Lung microvascular endothelial cell (primary cell): Measurements from ENCODE around the gene ZNF705A. TPM values are rescaled to one million over a fixed set of nuclear protein-coding genes. Genes with fewer than 3 reads are reported as not detected.
"Not testable (repeated sequence)": the region's sequence is repeated elsewhere in the genome, so short reads cannot be mapped to it uniquely, and the experiment has no call there.

Source experiments
- DNase-seq, 2 donors: peaks; one replicate each; pipeline versions ENCODE4 v3.0.0 to v3.0.0-alpha.2; 2010; ENCODE audit warnings: low read depth in 2 of 2
- total RNA-seq: library from RNA; depleted of rRNA; stranded (reverse); fragments of >200 nt; gene quantifications from 2 replicates; pipeline ENCODE4 v1.2.1, GENCODE V29; 2014

Gene ZNF705A
- not detected in 2 replicates for total RNA-seq

DNA sequence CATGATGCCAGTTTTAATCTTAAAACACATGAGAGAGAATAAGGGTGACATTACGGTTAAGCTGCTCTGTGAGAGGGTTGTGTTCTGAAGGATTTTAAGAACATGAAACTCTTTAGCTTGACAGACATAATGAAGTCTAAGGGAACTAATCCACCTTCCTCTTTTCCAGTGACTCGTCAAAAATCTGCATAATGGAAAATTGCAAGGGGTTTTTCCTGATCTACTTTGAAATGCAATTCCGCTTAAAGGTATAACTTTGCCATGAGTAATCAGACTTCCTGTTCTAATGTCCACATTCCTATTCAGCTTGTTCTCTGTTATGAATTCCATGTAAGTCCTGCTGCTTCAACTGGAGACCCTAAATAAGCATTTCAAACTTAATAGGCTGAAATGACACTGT is at the start of gene ZNF705A:
ZNF705A (plus strand) TSS at position 171 of the 400 bp plus-strand sequence. CDS start 15,611 bp downstream, outside the sequence.
- peak; percentile 91 to 94 for DNase-seq

DNA sequence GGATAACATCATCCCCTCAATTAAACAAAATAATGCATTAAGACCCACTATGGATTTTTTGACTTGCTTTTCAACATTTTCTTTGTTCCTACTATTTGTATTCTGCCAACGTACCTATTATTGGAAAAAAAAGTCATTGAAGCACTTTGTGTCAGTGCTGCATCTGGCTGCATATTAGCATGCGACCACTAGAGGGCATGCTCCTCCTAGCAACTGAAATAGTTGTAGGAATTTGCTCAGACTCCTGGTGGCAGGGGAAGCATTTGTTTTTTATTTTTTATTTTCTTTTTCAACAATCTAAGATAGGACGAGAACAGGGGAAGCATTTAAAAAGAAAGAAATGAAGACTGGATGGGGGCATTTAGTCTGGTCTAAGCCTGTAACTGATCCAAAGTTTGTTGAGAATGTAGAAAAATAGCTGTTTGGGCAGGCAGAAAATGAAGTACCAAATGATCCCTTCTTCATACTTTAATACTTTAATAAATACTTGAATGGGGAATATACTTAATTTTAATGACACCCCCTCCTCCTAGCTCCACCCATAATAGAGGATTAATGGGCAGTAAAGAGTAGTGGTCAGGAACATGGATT is 47.9 kb upstream of the ZNF705A start:
- DNase-seq: peak; percentile 91

DNA sequence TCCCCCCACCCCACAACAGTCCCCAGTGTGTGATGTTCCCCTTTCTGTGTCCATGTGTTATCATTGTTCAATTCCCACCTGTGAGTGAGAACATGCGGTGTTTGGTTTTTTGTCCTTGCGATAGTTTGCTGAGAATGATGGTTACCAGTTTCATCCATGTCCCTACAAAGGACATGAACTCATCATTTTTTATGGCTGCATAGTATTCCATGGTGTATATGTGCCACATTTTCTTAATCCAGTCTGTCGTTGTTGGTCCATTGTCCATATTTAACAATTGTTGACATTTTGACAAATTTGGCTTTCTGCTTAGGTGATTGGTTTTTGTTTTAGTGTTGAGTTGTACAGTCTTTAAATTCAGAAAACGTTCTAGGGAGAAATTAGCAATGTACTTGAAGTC is 43.7 kb upstream of the ZNF705A start:
- DNase-seq: not testable (repeated sequence)

DNA sequence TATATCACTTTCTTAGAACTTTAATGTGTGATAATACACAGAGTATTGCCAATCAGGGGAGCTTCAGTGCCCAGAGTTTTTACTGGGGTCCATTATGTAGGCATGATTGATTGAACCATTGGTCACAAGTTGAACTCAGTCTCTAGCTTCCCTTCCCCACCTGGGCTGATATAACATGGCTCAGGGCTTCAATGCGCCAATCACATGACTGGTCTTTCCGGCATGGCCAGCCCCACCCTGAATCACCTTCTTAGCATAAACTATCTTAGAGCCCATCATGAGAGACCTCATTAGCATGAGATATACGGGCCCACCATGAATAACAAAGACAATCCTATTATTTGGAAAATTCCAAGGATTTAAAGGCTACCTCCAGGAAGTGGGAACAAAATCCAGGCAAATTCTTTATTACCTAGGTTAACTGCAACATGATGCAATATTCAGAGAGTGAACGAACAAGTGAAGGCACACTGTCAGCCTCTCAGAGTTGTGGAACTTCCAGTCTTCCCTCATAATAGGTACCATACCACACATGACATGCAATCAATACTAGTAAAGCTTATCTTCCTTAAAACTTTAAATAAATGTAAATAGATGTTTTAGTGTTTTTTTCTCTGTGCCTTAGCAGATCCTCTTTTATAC is 36.6 kb upstream of the ZNF705A start:
- no peak for DNase-seq

DNA sequence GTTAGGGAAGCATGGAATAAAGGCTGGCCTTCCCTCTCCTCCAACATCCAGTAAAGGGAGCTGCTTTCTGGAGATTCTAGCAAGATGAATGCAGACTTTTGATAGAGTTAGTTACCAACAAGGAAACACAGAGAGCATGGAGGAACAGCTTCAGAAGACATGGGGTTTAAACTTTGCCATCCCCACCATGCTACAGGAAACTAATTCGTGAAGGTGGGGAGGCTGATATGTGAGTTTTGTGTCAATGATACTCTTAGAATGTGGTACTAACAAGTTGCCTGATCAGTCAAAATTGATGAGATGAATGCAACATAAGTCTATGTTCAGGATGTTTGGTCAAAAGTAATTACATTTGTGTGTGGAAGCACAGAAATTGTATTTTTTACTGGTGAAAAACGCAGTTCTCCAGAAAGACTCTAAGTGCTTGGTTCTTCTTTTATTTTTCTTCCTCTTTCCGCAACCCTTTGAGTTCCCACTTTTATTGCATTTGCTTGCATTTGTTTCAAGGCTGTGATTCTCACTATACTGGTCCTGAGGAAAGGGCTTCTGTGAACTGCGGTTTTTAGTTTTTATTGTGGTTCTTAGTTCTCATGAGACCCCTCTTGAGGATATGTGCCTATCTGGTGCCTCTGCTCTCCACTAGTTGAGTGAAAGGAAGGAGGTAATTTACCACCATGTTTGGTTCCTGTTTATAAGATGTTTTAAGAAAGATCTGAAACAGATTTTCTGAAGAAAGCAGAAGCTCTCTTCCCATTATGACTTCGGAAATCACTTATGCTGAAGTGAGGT is 33.5 kb upstream of the ZNF705A start, which contains the start of gene CLEC4A:
CLEC4A (plus strand) TSS at position 494 of the 789 bp plus-strand sequence; CDS start at position 756, 262 bp downstream.
- no peak for DNase-seq

DNA sequence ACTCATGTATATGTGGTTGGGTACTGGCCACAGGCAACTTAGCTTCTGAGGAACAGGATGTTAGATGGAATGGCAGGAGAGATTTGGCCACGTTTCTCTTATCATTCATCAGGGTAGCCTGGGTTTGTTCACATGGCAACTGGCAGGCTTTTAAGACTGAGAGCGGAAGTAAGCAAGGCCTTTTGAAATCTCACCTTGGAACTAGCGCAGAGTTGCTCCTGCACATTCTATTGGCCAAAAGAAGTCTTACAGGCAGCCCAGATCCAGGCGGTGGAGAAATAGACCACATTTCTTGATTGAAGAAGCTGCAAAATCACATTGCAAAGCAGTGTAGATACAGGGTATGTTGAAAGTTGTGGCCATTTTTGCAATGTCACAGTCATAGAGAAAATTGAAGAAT is 29.7 kb upstream of the ZNF705A start:
- DNase-seq: no peak

DNA sequence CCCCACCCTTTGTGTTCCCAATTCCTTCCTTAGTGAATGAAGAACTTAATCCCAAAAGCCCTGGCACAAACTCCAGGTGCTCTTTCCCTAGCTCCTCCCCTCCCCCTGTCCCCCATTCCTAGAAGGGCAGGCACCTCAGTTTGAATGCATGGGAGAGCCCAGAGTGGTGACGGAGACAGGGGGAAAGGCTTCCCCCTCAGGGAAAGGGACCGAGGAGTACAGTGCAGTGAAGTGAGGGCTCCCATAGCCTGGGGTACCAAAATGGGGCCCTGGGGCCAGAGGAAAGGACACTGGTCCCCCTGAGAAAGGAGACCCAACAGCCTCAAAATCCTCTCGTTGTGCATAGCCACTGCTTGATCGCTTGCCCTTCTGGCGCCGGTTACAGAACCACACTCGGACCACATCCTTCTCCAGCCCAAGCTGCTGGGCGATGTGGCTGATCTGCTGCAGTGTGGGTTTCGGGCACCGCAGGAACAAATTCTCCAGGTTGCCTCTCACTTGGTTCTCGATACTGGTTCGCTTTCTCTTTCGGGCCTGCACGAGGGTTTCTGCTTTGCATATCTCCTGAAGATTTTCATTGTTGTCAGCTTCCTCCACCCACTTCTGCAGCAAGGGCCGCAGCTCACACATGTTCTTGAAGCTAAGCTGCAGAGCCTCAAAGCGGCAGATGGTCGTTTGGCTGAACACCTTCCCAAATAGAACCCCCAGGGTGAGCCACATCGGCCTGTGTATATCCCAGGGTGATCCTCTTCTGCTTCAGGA is 23.0 kb upstream of the ZNF705A start:
- not testable (repeated sequence) for DNase-seq

DNA sequence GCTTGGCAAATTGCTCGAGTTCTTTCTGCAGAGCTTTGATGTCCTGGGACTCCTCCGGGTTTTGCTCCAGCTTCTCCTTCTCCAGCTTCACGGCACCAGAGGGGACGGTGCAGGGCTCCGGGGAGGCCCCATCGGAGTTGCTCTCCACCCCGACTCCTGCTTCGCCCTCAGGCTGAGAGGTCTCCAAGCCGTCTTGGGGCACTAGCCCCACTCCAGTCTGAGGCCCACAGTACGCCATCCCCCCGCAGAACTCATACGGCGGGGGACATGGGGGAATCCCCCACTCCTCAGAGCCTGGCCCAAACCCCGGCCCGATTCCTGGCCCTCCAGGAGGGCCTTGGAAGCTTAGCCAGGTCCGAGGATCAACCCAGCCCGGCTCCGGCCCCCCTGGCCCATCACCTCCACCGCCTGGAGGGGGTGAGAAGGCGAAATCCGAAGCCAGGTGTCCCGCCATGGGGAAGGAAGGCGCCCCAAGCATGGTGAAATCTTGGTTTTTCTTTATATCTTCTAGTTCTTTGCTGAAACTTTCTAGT is 22.4 kb upstream of the ZNF705A start:
- not testable (repeated sequence) for DNase-seq

DNA sequence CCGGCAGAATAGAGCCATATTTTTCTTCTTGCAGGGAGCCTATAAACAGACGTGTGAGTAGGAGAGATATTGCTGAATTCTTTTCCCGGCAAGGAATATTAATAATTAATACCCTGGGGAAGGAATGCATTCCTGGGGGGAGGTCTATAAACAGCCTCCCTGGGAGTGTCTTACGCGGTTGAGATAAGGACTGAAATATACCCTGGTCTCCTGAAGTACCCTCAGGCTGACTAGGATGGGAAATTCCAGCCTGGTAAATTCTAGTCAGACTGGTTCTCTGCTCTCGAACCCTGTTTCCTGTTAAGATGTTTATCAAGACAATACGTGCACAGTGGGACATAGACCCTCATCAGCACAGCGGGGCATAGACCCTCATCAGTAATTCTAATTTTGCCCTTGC is 15.2 kb upstream of the ZNF705A start:
- DNase-seq: not testable (repeated sequence)

DNA sequence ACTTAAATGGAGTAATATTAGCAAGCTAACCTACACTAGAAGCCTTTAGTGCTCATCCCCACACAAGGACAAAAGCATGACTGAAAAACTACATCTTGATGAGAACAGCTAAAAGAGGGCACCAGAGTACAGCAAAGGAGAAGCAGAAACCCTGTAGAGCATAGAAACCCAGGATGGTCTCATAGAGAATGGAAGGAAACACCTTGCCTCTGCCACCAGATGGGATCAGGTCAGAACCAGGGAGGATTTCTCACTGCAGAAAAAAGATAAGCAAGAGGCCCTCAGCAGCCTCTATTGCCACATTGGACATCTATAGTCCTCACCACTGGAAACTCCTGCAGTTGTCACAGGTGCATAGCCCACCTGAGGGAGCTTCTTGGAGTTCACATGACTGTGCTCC is 13.6 kb upstream of the ZNF705A start:
- no peak for DNase-seq

DNA sequence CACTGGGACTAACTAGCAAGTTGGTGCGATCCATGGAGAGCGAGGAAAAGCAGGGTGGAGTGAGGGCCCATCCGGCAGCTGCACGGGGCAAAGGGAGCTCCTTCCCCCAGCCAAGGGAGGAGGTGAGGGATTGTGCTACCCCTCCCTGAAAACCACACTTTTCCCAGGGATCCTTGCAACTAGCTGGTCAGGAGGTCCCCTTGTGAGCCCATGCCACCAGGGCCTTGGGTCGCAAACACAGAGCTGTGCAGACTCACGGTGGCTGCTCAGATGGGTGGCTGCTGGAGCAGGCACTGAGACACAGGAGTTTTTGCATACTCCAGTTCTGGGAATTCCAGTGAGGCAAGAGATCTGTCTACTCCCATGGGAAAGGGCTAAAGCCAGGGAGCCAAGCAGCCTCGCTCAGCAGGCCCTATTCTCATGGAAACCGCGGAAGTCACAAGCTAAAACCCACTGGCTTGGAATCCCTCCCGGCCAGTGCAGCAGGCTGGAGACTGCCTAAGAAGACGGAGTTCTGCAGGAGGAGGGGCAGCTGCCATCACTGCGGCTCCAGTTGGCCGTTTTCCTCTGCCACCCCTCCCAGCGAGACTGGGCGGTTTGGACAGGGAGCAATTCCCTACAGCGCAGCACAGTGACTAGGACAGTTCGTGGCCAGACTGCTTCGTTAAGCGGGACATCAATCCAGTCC is 10.9 kb upstream of the ZNF705A start:
- peak in 1 of 2 donors; percentile 40 for DNase-seq

DNA sequence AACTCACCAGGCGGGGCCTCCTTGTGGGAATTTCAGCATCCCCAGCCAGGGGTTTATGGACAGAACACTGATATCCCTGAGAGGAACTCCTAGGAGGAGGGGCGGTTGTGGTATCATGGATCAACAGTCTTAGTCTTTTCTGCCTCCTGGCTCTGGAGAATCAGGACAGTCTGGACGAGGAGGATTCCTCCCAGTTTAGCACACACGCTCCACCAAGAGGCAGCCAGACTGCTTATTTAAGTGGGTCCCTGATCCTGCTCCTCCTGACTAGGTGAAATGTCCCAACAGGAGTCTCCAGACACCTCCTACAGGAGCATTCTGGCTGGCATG is 10.4 kb upstream of the ZNF705A start:
- no peak for DNase-seq

DNA sequence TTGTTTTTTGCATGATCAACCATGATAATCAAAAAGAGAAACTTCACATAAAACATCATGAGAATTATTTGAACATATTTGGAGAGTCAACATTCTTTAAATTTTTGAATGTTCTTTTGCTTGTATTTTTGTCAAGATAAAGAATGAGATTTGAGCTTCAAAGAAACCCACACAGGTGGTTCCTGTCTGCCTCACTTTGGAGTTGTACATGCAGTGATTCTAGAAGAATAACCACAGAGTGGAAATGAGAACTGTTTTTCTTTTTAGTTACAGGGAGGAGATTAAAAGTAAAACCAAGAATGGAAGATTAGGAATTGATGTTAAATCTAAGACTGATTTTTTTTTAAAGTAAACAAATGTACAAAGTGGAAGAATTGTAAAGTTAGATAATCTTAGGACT is 2.3 kb upstream of the ZNF705A start:
- DNase-seq: peak in 1 of 2 donors; percentile 60

DNA sequence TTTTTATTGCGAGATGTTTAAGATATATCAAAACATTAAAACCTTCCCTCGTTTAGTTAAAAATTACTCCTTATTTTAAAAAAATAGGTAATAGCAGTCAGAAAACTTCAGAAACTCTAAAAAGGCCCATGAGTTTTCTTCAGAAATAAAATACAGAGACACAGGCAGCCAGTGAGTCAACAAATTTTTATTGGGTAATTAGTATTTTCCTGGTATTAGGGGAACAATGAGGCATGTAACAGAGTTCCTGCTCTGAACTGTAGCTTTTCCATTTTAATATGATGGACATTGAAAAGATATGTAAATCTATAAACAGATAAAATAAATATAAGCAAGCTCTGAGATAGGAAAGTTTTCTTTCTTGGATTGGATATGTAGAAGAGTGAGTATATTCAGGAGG is 399 bp upstream of the ZNF705A start:
- DNase-seq: peak; percentile 36 to 37

DNA sequence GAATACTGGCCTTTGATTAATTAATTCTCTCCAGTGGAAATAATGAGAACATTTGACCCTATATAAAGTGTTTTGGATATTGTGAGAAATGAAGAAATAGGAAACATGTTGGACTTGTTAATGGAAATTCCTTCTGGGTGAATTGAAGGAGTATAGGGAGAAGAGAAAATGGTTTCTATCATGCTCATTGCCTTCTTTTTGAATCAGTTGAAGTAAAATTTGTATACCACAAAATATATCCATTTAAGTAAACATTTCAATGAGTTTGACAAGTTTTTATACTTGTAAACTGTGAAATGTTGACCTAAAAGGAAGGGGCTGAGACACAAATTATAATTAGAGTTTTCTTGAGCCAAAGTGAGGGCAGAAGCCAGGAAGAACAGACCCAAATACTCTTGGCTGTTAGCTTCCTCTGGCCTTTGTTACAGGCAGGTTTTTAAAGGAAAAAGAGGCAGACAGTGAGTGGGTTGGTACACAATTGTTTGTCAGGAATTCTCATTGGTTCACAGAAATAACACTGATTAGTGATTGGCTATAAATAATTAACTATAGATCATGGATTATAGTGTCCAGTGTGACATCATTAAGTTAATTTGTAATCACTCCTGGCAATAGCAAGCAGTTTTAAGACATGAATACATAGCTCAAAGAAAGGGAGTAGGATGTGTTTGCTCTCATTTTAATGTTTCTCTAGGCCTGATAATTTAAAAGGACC is 826 bp downstream of the ZNF705A start:
- DNase-seq: peak; percentile 41 to 56

DNA sequence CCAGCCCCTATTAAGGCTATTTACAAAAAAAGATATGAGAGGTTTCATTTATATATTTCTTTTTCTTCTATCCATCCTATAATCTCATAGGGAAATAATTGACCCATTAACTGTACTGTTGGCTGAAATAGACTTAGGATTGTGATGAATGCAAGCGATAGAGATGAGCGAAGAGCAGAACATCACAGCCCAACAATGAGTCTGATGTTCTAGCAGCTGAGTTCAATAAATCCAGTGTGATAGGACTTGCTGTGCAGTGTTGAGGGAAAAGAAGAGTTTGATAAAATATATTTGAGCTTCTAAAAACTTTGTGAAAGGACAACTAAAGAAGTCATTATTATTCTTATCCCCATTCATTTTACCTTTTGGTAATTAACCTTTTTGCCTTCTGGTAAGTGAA is 16.1 kb downstream of the ZNF705A start:
- DNase-seq: not testable (repeated sequence)

DNA sequence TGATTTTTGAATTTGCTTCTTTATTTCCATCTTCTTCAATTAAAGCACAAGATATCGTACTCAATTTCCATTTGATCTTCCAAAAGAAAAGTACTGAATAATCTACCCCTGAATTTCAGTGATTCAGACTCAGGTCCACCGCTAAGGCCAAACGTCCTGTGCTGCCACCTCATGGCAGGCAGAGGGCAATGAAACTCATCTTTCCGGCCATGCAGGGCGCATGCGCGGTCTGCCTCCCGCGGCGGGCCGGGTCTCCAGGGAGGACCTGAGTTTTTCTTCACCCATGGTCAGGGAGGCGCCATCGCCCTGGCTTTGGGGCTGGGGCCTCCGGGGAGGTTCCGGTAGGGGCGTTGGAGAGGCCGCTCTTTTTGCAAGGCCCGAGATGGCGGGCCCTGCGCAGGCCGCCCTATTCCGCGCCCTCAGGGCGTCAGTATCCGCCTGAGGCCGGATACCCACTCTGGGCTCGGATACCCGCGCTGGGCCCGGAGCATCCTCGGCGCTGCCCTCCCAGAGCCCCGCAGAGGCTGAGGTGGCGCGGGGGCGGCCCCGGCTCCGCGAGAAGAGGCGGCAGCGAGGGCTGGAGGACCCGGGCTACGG is 23.3 kb downstream of the ZNF705A start:
- DNase-seq: peak; percentile 71 to 85

DNA sequence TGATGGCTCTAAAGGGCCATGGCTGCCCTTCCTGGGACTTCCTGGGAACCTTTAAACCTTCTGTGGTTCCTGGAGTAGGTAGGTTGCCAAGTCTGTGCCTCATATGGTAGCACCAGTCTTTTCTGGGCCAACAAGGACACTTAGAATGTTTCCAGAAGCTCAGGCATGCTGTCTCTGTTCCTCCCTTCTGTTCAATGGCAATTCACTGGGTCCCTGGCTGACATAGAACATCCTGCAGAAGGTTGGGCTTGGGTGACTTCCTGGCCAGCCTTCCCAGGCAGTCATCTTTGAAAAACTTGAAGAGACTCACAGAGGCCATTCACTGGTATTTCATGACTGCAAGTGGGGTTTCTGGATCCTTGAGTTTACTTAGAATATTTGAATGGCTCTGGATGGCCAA is 24.5 kb downstream of the ZNF705A start:
- DNase-seq: not testable (repeated sequence)

DNA sequence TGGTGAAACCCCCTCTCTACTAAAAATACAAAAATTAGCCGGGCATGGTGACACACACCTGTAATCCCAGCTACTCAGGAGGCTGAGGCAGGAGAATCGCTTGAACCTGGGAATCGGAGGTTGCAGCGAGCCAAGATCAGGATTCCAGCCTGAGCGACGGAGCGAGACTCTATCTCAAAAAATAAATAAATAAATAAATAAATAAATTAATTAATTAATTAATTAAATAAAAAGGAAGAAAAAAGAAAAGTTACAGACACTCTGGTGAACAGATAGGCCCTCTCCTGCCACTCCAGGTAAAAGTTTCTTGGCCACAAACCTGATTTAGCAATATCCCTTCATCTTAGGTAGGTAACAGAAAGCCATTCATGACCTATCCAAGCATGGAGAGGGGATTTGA is 26.1 kb downstream of the ZNF705A start:
- not testable (repeated sequence) for DNase-seq

DNA sequence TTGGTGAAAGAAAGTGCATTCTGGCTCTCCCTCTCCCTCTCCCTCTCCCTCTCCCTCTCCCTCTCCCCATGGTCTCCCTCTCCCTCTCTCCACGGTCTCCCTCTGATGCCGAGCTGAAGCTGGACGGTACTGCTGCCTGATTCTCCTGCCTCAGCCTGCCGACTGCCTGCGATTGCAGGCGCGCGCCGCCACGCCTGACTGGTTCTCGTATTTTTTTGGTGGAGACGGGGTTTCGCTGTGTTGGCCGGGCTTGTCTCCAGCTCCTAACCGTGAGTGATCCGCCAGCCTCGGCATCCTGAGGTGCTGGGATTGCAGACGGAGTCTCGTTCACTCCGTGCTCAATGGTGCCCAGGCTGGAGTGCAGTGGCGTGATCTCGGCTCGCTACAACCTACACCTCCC is 26.5 kb downstream of the ZNF705A start:
- DNase-seq: not testable (repeated sequence)
